H1 (cell line): ENCODE measurements around the gene EVA1C. TPM values are rescaled to one million over a fixed set of nuclear protein-coding genes. Genes with fewer than 3 reads are reported as not detected.

Source experiments
- CTCF ChIA-PET: fragments of 300-600 bp; sonication (Branson Sonifier 250); formaldehyde crosslinking; loops from one replicate; lab custom pipeline; 2021; ENCODE audit not compliant: partially characterized antibody; lab: Charles Lee
- POLR2A ChIA-PET: fragments of 300-600 bp; sonication (Branson Sonifier 250); formaldehyde crosslinking; loops from one replicate; lab custom pipeline; 2021; ENCODE audit warnings: inconsistent platforms; ENCODE audit not compliant: partially characterized antibody; lab: Charles Lee
- DNase-seq, 2 experiments: peaks; one replicate each; pipeline versions ENCODE4 v3.0.0 to v3.0.0-alpha.2; 2010 to 2022; ENCODE audit warnings: low spot score in 2 of 2, low read depth in 1 of 2, mixed read lengths in 1 of 2
- FAIRE-seq: peaks from 2 replicates; lab custom pipeline; 2011; peaks lifted over from hg19 to GRCh38; lab: Jason Lieb, UNC
- H2AFZ ChIP-seq: 2 replicates; pipeline ENCODE4 v1.8.1; 2012; ENCODE audit warnings: low read length, inconsistent platforms
- H2AK5ac ChIP-seq: 2 replicates; pipeline ENCODE4 v1.6.1; 2013; ENCODE audit warnings: low read depth, low read length
- H2BK120ac ChIP-seq: replicated peaks from 2 replicates; pipeline ENCODE3; 2013; ENCODE audit warnings: low read depth, low read length, inconsistent platforms
- H2BK12ac ChIP-seq: 2 replicates; pipeline ENCODE4 v1.6.1; 2013; ENCODE audit warnings: low read depth, low read length
- H2BK15ac ChIP-seq: 2 replicates; pipeline ENCODE4 v1.6.1; 2013; ENCODE audit warnings: low read length
- H2BK20ac ChIP-seq: 2 replicates; pipeline ENCODE4 v1.6.1; 2013; ENCODE audit warnings: low read length
- H2BK5ac ChIP-seq: 2 replicates; pipeline ENCODE4 v1.6.1; 2013; ENCODE audit warnings: low read depth, low read length
- H3K14ac ChIP-seq: 2 replicates; pipeline ENCODE4 v1.6.1; 2013; ENCODE audit warnings: inconsistent platforms; ENCODE audit not compliant: insufficient read length
- H3K18ac ChIP-seq: 2 replicates; pipeline ENCODE4 v1.6.1; 2013; ENCODE audit warnings: low read length; ENCODE audit errors: extremely low read depth
- H3K23ac ChIP-seq: 2 replicates; pipeline ENCODE4 v1.6.1; 2013; ENCODE audit warnings: inconsistent platforms; ENCODE audit not compliant: insufficient read length
- H3K23me2 ChIP-seq: 2 replicates; pipeline ENCODE4 v1.6.1; 2013; ENCODE audit warnings: low read depth, low read length
- H3K27ac ChIP-seq: 2 replicates; pipeline ENCODE4 v1.6.1; 2011; ENCODE audit warnings: low read depth, low read length, inconsistent platforms
- H3K27me3 ChIP-seq, 4 experiments: replicated peaks in 1 of 4; 1 replicate in 1 of 4; 2 replicates in 3 of 4; pipeline versions ENCODE4 v1.6.1 to v1.8.1; 2011 to 2013; ENCODE audit warnings: low read length in 3 of 4, mild to moderate bottlenecking in 3 of 4, inconsistent platforms in 2 of 4, mixed read lengths in 2 of 4, moderate library complexity in 1 of 4; ENCODE audit not compliant: control insufficient read depth in 3 of 4, insufficient read depth in 3 of 4; ENCODE audit errors: extremely low read depth in 1 of 4
- H3K36me3 ChIP-seq, 4 experiments: 2 replicates each; pipeline versions ENCODE4 v1.6.1 to v1.8.1; 2011 to 2013; ENCODE audit warnings: mild to moderate bottlenecking in 4 of 4, low read length in 3 of 4, moderate library complexity in 2 of 4, control low read depth in 1 of 4, inconsistent platforms in 1 of 4; ENCODE audit not compliant: insufficient read depth in 4 of 4, control insufficient read depth in 2 of 4
- H3K4ac ChIP-seq: replicated peaks from 2 replicates; pipeline ENCODE3; 2013; ENCODE audit warnings: low read length, low read depth, mixed read lengths, inconsistent platforms; ENCODE audit not compliant: insufficient read length
- H3K4me1 ChIP-seq, 4 experiments: replicated peaks in 1 of 4; 1 replicate in 1 of 4; 2 replicates in 3 of 4; pipeline versions ENCODE4 v1.6.1 to v1.8.1; 2011 to 2013; ENCODE audit warnings: low read length in 3 of 4, inconsistent platforms in 2 of 4, mixed read lengths in 1 of 4; ENCODE audit not compliant: insufficient read depth in 4 of 4, control insufficient read depth in 3 of 4
- H3K4me2 ChIP-seq, 2 experiments: 2 replicates each; pipeline versions ENCODE4 v1.6.1 to v1.8.1; 2011 to 2013; ENCODE audit warnings: low read depth in 2 of 2, low read length in 2 of 2, control low read depth in 1 of 2, inconsistent platforms in 1 of 2, mild to moderate bottlenecking in 1 of 2; ENCODE audit not compliant: insufficient read depth in 1 of 2
- H3K4me3 ChIP-seq, 4 experiments: fragments of 200-600, 300-600 bp in 1 of 4; sonication (generic), shearing (Covaris generic), sonication (Bioruptor Twin) in 1 of 4; 2 replicates each; pipeline versions ENCODE4 v1.5.1 to v1.8.1; 2011 to 2016; ENCODE audit warnings: low read length in 4 of 4, low read depth in 3 of 4, control low read depth in 2 of 4, inconsistent platforms in 2 of 4, mild to moderate bottlenecking in 2 of 4, mixed read lengths in 1 of 4, moderate library complexity in 1 of 4; ENCODE audit not compliant: insufficient read depth in 2 of 4; ENCODE audit errors: extremely low read depth in 1 of 4
- H3K56ac ChIP-seq: replicated peaks from 2 replicates; pipeline ENCODE3; 2013; ENCODE audit warnings: low read depth, mild to moderate bottlenecking, mixed read lengths, low read length, inconsistent platforms; ENCODE audit not compliant: insufficient read length
- H3K79me1 ChIP-seq: 2 replicates; pipeline ENCODE4 v1.6.1; 2013; ENCODE audit warnings: low read depth, low read length, control low read depth
- H3K79me2 ChIP-seq, 2 experiments: 2 replicates each; pipeline versions ENCODE4 v1.6.1 to v1.8.1; 2012 to 2013; ENCODE audit warnings: low read length in 2 of 2, mild to moderate bottlenecking in 2 of 2, inconsistent platforms in 1 of 2; ENCODE audit not compliant: insufficient read depth in 2 of 2, control insufficient read depth in 1 of 2
- H3K9ac ChIP-seq, 4 experiments: replicated peaks in 1 of 4; 1 replicate in 1 of 4; 2 replicates in 3 of 4; pipeline versions ENCODE4 v1.6.1 to v1.8.1; 2011 to 2013; ENCODE audit warnings: low read depth in 3 of 4, low read length in 3 of 4, control low read depth in 2 of 4, mild to moderate bottlenecking in 2 of 4, moderate library complexity in 2 of 4, inconsistent platforms in 1 of 4; ENCODE audit errors: extremely low read depth in 1 of 4
- H3K9me3 ChIP-seq, 2 experiments: 2 replicates each; pipeline versions ENCODE4 v1.6.1 to v1.8.1; 2012 to 2013; ENCODE audit warnings: mild to moderate bottlenecking in 2 of 2, moderate library complexity in 2 of 2, control low read depth in 1 of 2, inconsistent platforms in 1 of 2, low read depth in 1 of 2, low read length in 1 of 2, mixed read lengths in 1 of 2; ENCODE audit not compliant: insufficient read depth in 2 of 2
- H4K20me1 ChIP-seq, 2 experiments: replicated peaks in 1 of 2; 2 replicates each; pipeline versions ENCODE3 to v1.8.1; 2011 to 2013; ENCODE audit warnings: inconsistent platforms in 2 of 2, low read length in 2 of 2, mild to moderate bottlenecking in 1 of 2; ENCODE audit not compliant: insufficient read depth in 2 of 2, control insufficient read depth in 1 of 2
- H4K5ac ChIP-seq: 2 replicates; pipeline ENCODE4 v1.6.1; 2013; ENCODE audit warnings: low read length, low read depth, mixed read lengths, inconsistent platforms; ENCODE audit not compliant: insufficient read length
- H4K8ac ChIP-seq: 2 replicates; pipeline ENCODE4 v1.8.0; 2013; ENCODE audit warnings: mild to moderate bottlenecking, moderate library complexity, low read length, inconsistent platforms; ENCODE audit not compliant: insufficient read depth; ENCODE audit errors: extremely low read depth
- H4K91ac ChIP-seq: replicated peaks from 2 replicates; pipeline ENCODE3; 2013; ENCODE audit warnings: low read length, mixed read lengths, inconsistent platforms; ENCODE audit not compliant: insufficient read length
- ATF3 ChIP-seq: IDR thresholded peaks from 2 replicates; pipeline ENCODE4 v1.6.1; 2011; ENCODE audit warnings: low read depth, mild to moderate bottlenecking, low read length; ENCODE audit not compliant: insufficient read depth
- CEBPB ChIP-seq: IDR thresholded peaks from 2 replicates; pipeline ENCODE4 v1.6.1; 2012; ENCODE audit warnings: low read depth, low read length
- FOSL1 ChIP-seq: IDR thresholded peaks from 2 replicates; pipeline ENCODE4 v1.6.1; 2011; ENCODE audit warnings: mild to moderate bottlenecking, low read depth, low read length, moderate library complexity; ENCODE audit not compliant: insufficient read depth
- KDM5A ChIP-seq: fragments of 200-600 bp; IDR thresholded peaks from 2 replicates; pipeline ENCODE4 v1.7.1; 2012; ENCODE audit warnings: mild to moderate bottlenecking, low read length, inconsistent platforms, mixed read lengths
- RFX5 ChIP-seq: IDR thresholded peaks from 2 replicates; pipeline ENCODE4 v1.6.1; 2011; ENCODE audit warnings: low read depth, low read length, improper control_type of control experiment, borderline replicate concordance
- SIN3A ChIP-seq, 2 experiments: IDR thresholded peaks in 1 of 2; conservative IDR thresholded peaks in 1 of 2; 2 replicates each; pipeline ENCODE4 v1.6.1; 2011 to 2012; ENCODE audit warnings: low read length in 2 of 2, improper control_type of control experiment in 1 of 2, low read depth in 1 of 2, mild to moderate bottlenecking in 1 of 2
- SUZ12 ChIP-seq: fragments of 200-600 bp; sonication (generic); IDR thresholded peaks from 2 replicates; pipeline ENCODE4 v1.6.1; 2012; ENCODE audit warnings: mild to moderate bottlenecking, inconsistent platforms, low read length, moderate library complexity, mixed read lengths
- USF2 ChIP-seq: IDR thresholded peaks from 2 replicates; pipeline ENCODE4 v1.6.1; 2011; ENCODE audit warnings: low read length, improper control_type of control experiment
- YY1 ChIP-seq: IDR thresholded peaks from 2 replicates; pipeline ENCODE4 v1.6.1; 2011; ENCODE audit warnings: low read depth, mild to moderate bottlenecking, low read length
- WGBS, 2 experiments: shearing (Covaris generic) in 1 of 2; methylation state at CpG; one replicate each; pipeline versions ENCODE4 v1.1.6 to v1.1.7; 2013 to 2015; ENCODE audit warnings: low lambda C conversion rate in 2 of 2, mixed read lengths in 2 of 2, inconsistent platforms in 1 of 2, low coverage in 1 of 2, missing lambda C conversion rate in 1 of 2; ENCODE audit not compliant: insufficient replicate concordance in 2 of 2, insufficient coverage in 1 of 2, insufficient read length in 1 of 2; ENCODE audit errors: extremely low coverage in 1 of 2, missing lambda C conversion rate in 1 of 2; 5-methylcytosine and 5-hydroxymethylcytosine counted together
- polyA plus RNA-seq, 7 experiments: library from polyadenylated mRNA; depleted of rRNA in 3 of 7; stranded (reverse) in 5 of 7; unstranded in 2 of 7; fragments of >200 nt in 5 of 7; fragments of 200-250 nt in 2 of 7; gene quantifications; 1 replicate in 5 of 7; 2 replicates in 1 of 7; 4 replicates in 1 of 7; pipeline versions ENCODE4 v1.2.1 to v1.2.3, GENCODE V29; 2011 to 2013; ENCODE audit warnings: missing spikeins in 2 of 7, mixed read lengths in 2 of 7
- total RNA-seq: library from RNA; stranded (reverse); fragmentation: NEBNext Ultra II Directional; extraction: Animal tissue kit (Norgen Biotek cat#: 25700); gene quantifications from 2 replicates; pipeline ENCODE4 v1.2.1, GENCODE V29; 2021

The EVA1C gene
- total and polyA plus RNA-seq, 2 of the 8 experiments (the other 6 are each of a cell fraction or from before 2014, with no cell fraction given): 2.6 to 3.6 TPM

- no peak overlapping the region for H3K18ac ChIP-seq
- no peak overlapping the region for H2BK20ac ChIP-seq
- H4K20me1 ChIP-seq: peaks cover 0 to 7% of the 10 kb centered on the region in 2 experiments
- H3K4me3 ChIP-seq: no peak overlapping the region
- no peaks in the 10 kb centered on the region for H3K27me3 ChIP-seq
- H2BK15ac ChIP-seq: no peak overlapping the region
- H4K8ac ChIP-seq: no peak overlapping the region
- H2BK12ac ChIP-seq: no peak overlapping the region
- H3K23me2 ChIP-seq: no peaks in the 10 kb centered on the region
- H3K14ac ChIP-seq: no peak overlapping the region
- H3K79me2 ChIP-seq: no peaks in the 10 kb centered on the region
- CTCF ChIA-PET: interaction anchor here (1.1 to 2.1 kb wide), 3 partner anchors 14 to 233 kb away, joined by 3 to 6 read pairs (median 3); no protein-coding TSS in a partner anchor
- H3K4me1 ChIP-seq: no peaks in the 10 kb centered on the region
- H3K23ac ChIP-seq: no peak overlapping the region
- no peak overlapping the region for H2AK5ac ChIP-seq
- POLR2A ChIA-PET: interaction anchor here (1.4 to 1.8 kb wide), 2 partner anchors 12 to 24 kb away, joined by 3 to 4 read pairs; partner anchors contain the start of gene URB1
- FAIRE-seq (no peak), DNase-seq (no peak)
- no peak overlapping the region for H3K4me2 ChIP-seq
- no peak overlapping the region for H4K5ac ChIP-seq
- peaks cover 16 to 71% (median 58%) of the 10 kb centered on the region in 4 experiments for H3K36me3 ChIP-seq
- no peak overlapping the region for H2AFZ ChIP-seq
- H3K4ac ChIP-seq: no peak overlapping the region
- H3K9ac ChIP-seq: no peak overlapping the region
- peaks cover 4% of the 10 kb centered on the region; the same call in 1 of the 2 replicates for H3K79me1 ChIP-seq
- no peak overlapping the region for H2BK5ac ChIP-seq
- no peak overlapping the region for H3K27ac ChIP-seq
- H3K9me3 ChIP-seq: no peaks in the 10 kb centered on the region
- WGBS, 2 experiments: 85% methylated on average over 9 of the region's 9 CpGs; no CpG with 5 or more reads in 1 of the 2 experiments
- no peak overlapping the region for H4K91ac ChIP-seq
- H3K56ac ChIP-seq: no peak overlapping the region
- H2BK120ac ChIP-seq: no peak overlapping the region
- TF ChIP-seq SUZ12: no peak
- TF ChIP-seq YY1: no peak
- no peak for TF ChIP-seq CEBPB
- no peak for TF ChIP-seq RFX5
- TF ChIP-seq USF2: no peak
- TF ChIP-seq KDM5A: no peak
- TF ChIP-seq SIN3A (conservative IDR thresholded peaks at IDR 0.05 in 1 of 2, IDR thresholded peaks at IDR 0.05 in 1 of 2; ENCODE audit: low read depth in 1 of 2, low read length in 2 of 2): no peak
- no peak for TF ChIP-seq ATF3
- TF ChIP-seq FOSL1: no peak
Observed at GRCh38 chr21:32368386-32368785, 44.1 kb upstream of the EVA1C start.
